Measurements from ENCODE around the gene DENND11. TPM values are rescaled to one million over a fixed set of nuclear protein-coding genes. Genes with fewer than 3 reads are reported as not detected.

DENND11 gene
- total RNA-seq, 1 donor from 2014 or later, result 9.1 TPM

- ATAC-seq, result no peak
- intact Hi-C loops (cut with DNase I), result no loop called here
- DNase-seq (ENCODE audit: missing footprints), result no peak
Observed at GRCh38 chr7:141710301-141710700, 8.3 kb upstream of the DENND11 start.

DNA sequence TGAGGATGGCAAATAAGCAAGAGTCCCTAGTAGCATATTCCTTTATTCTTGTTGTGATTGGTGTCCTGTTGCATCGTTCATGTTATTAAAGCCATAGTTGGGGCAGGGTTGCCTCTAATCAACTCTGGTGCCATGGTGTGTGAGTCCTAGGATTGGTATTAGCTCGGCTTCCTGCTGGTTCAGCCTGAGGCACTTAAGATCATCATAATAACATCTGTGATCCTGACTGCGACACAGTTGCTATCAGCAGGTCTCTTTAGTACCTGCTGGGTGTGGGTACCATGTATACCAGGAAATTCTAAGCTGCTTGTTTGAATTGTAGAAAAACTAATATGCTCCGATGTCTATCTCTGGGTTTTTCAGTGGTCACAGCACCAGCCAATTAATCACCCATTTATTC, 7.8 kb upstream of the DENND11 start:
- DNase-seq (ENCODE audit: missing footprints) (no peak), ATAC-seq (no peak)
- intact Hi-C loops (cut with DNase I), result loop anchor here (10.0 kb wide), 1 partner anchor 55 kb away; no protein-coding TSS in a partner anchor

GRCh38 chr7:141709318-141709717, 7.4 kb upstream of the DENND11 start:
- no peak for ATAC-seq
- intact Hi-C loops (cut with DNase I), result loop anchor here (10.0 kb wide), 1 partner anchor 55 kb away; no protein-coding TSS in a partner anchor

GRCh38 chr7:141708351-141708750, 6.4 kb upstream of the DENND11 start, which contains the start of gene WEE2:
Gene WEE2 (plus strand): TSS chr7:141708353. CDS start chr7:141708759, 406 bp downstream.
- DNase-seq (ENCODE audit: missing footprints) (no peak), ATAC-seq (no peak)
- intact Hi-C loops (cut with DNase I), result loop anchor here (10.0 kb wide), 1 partner anchor 54 kb away; no protein-coding TSS in a partner anchor

More at GRCh38 chr7:141709318-141709717, 7.4 kb upstream of the DENND11 start:
- no peak for DNase-seq (ENCODE audit: missing footprints)

GRCh38 chr7:141706239-141707064, 4.5 kb upstream of the DENND11 start:
- ATAC-seq (no peak), DNase-seq (ENCODE audit: missing footprints) (no peak)
- intact Hi-C loops (cut with DNase I), result loop anchor here (10.0 kb wide), 1 partner anchor 52 kb away; no protein-coding TSS in a partner anchor

- DNase-seq (ENCODE audit: missing footprints) (no peak), ATAC-seq (no peak)
- intact Hi-C loops (cut with DNase I), result loop anchor here (10.0 kb wide), 1 partner anchor 50 kb away; no protein-coding TSS in a partner anchor
Observed at GRCh38 chr7:141704741-141705140, 2.8 kb upstream of the DENND11 start.

GRCh38 chr7:141704112-141704511, 2.1 kb upstream of the DENND11 start:
- intact Hi-C loops (cut with DNase I), result loop anchor here (10.0 kb wide), 1 partner anchor 49 kb away; no protein-coding TSS in a partner anchor
- no peak for DNase-seq (ENCODE audit: missing footprints)
- ATAC-seq, result no peak

- intact Hi-C loops (cut with DNase I), result loop anchor here (10.0 kb wide), 1 partner anchor 48 kb away; no protein-coding TSS in a partner anchor
- DNase-seq (ENCODE audit: missing footprints) (no peak), ATAC-seq (no peak)
Observed at GRCh38 chr7:141702892-141703291, 926 bp upstream of the DENND11 start.

- peak; percentile 74 for DNase-seq (ENCODE audit: missing footprints)
- peak; percentile 51 for ATAC-seq
- intact Hi-C loops (cut with DNase I), result loop anchor here (10.0 kb wide), 1 partner anchor 47 kb away; no protein-coding TSS in a partner anchor
Observed at GRCh38 chr7:141701489-141702046, 398 bp downstream of the DENND11 start.

- ATAC-seq, result no peak
- DNase-seq (ENCODE audit: missing footprints), result no peak
- intact Hi-C loops (cut with DNase I), result loop anchor here (10.0 kb wide), 1 partner anchor 46 kb away; no protein-coding TSS in a partner anchor
Observed at GRCh38 chr7:141700848-141701371, 1.1 kb downstream of the DENND11 start.

DNA sequence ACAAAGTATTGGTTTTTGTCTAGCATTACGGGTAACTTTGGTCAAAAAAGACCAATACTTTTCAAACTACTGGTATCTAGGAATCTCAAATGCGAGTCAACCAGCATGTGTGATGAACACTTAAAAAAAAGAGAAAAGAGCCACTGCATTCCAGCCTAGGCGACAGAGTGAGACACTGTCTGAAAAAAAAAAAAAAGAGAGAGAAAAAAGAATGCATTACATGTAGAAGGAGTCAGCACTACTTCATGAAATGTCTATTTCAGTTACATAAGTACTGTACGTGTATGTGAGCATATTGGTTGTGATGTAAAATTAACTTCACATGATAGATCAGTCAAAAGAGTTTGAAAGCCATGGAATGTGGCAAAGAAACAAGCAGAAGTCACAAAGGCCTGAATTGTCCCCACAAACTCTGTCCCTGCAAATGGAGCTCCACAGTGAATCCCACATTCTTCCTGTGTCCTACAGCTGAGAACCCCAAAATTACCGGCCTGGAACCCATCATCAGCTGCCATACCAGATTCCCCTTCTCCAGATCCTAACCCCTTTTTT, 1.6 kb downstream of the DENND11 start:
- intact Hi-C loops (cut with DNase I), result loop anchor here (10.0 kb wide), 1 partner anchor 46 kb away; no protein-coding TSS in a partner anchor
- no peak for DNase-seq (ENCODE audit: missing footprints)
- no peak for ATAC-seq

- intact Hi-C loops (cut with DNase I), result loop anchor here (10.0 kb wide), 1 partner anchor 45 kb away; no protein-coding TSS in a partner anchor
- DNase-seq (ENCODE audit: missing footprints) (no peak), ATAC-seq (no peak)
Observed at GRCh38 chr7:141699860-141700259, 2.1 kb downstream of the DENND11 start.

DNA sequence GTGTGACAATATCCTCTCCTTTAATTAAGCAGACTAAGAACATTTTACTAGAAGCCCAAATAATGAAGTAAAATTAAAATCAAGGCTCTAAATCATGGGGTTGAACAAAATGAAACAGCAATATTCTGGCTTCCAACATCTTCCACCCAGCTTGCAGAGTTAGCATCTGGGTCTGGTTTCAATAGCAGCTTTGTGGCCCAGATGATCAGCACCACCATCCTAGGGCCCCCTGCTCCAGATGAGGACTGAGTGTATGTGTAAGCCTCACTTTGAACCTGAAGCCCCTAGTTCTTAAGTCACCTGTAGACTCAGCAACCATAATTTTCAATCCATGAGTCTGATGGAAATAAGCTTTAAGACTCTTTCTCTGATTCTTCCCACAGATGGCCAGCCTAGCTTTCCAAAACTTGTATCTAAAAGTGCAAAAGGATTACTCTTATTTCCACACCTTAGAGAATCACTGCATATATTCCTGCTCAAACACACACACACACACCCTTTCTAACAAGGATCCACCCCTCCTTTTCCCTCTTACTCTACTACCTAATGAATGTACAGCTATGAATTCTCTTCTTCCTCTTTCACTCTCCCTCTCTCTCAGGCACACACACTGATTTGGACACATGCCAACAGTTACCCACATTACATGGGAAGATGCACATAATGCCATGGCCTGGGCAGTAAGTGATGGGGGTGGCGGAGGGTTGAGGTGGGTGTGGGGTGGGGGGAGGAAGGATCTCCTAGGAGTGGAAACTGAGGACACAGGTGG, 3.5 kb downstream of the DENND11 start:
- DNase-seq (ENCODE audit: missing footprints), result no peak
- no peak for ATAC-seq
- intact Hi-C loops (cut with DNase I), result no loop called here

DNA sequence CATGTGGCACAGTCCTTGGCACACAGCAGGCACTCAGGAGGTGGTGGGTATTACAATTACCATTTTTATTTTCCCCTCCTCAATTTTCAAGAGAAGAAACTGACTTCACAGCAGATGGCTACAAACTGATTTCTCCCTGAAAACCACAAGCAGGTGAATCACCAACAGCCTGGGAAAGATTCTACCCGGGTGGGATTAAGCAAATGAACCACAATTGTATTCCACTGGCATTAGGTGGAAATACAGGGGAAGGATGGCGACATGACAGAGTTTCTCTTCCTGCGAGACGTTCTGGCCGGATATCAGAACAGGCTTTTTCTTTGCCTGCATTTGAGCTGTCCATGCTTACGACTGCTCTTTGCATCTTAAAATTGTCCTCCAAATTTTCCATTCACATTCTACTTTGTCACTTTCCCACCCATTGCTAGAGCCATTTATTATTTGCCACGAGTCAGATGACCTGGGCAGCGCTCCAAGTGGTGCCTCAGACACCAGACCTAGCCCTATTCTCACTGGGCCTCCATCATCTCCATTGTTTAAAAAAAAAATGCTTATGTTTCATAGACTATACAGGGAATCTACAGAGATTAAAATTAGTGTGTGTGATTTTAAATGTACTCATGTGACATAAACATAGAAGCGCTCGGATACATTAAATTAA, 4.6 kb downstream of the DENND11 start:
- ATAC-seq (no peak), DNase-seq (ENCODE audit: missing footprints) (no peak)
- intact Hi-C loops (cut with DNase I), result no loop called here

DNA sequence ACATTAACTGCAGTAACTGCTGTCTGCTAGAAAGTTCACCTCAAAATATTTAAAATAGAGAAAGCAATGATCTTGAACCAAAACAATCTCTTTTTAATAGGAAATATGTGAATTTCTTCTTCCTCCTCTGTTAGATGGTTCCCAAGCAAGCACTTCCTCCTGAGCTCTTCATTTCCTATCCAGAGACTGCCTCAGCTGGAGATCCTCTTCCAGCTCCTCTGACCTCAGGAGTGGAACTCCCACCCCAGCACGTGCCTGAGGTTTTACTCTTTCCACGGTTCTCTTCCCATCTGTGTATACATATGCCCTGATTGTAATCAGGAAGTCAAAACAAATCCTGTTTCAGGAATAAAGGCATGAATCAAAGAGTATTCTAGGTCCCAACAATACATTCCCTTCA, 5.6 kb downstream of the DENND11 start:
- DNase-seq (ENCODE audit: missing footprints), result no peak
- peak; percentile 40 for ATAC-seq
- intact Hi-C loops (cut with DNase I), result no loop called here

GRCh38 chr7:141695803-141696289, 6.1 kb downstream of the DENND11 start:
- DNase-seq (ENCODE audit: missing footprints), result peak; percentile 66
- no peak for ATAC-seq
- intact Hi-C loops (cut with DNase I), result no loop called here

DNA sequence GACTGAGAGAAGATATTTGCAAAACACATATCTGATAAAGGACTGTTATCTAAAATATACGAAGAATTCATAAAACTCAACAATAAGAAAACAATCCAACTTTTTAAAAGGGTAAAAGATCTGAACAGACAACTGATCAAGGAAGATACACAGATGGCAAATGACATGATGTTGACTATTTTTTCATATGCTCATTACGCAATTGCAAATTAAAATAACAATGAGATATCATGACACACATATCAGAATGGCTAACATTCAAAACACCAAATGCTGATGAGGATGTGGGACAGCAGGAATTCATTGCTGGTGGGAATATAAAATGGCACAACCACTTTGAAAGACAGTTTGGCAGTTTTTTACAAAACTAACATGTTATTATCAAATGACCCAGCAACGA, 8.9 kb downstream of the DENND11 start:
- no peak for ATAC-seq
- intact Hi-C loops (cut with DNase I), result no loop called here

DNA sequence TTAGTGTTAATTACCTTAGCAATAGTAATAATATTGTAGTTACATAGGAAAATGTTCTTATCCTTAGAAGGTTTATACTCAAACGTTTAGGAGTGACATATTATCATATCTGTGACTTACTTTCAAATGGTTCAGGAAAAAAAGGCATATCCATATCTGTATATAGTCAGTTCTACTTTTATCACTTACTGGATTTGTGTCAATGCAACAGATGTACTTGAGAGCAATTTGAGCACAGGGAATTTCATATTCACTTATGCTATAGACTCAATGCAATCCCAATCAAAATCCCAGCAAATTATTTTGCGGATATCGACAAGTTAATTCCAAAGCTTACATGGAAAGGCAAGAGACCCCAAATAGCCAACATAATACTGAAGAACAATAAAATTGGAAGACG, 10.0 kb downstream of the DENND11 start:
- DNase-seq (ENCODE audit: missing footprints) (no peak), ATAC-seq (no peak)
- intact Hi-C loops (cut with DNase I), result no loop called here

More for the DNA sequence above, 8.9 kb downstream of the DENND11 start:
- no peak for DNase-seq (ENCODE audit: missing footprints)

All from Right ventricle myocardium inferior (tissue), 1 donor.